H1 (cell line): ENCODE data around the gene BAG1. TPM values are rescaled to one million over a fixed set of nuclear protein-coding genes. Genes with fewer than 3 reads are reported as not detected.

Source experiments
- CHD7 ChIP-seq: fragments of 300-600 bp; sonication (generic); IDR thresholded peaks from 2 replicates; pipeline ENCODE4 v1.7.1; 2012; ENCODE audit warnings: low read length, moderate library complexity, mild to moderate bottlenecking, inconsistent platforms; ENCODE audit not compliant: insufficient replicate concordance
- SIRT6 ChIP-seq: IDR thresholded peaks from one replicate; pipeline ENCODE4 v1.7.1; 2012; ENCODE audit warnings: low read length, inconsistent platforms
- polyA plus RNA-seq, 7 experiments: library from polyadenylated mRNA; depleted of rRNA in 3 of 7; stranded (reverse) in 5 of 7; unstranded in 2 of 7; fragments of >200 nt in 5 of 7; fragments of 200-250 nt in 2 of 7; gene quantifications; 1 replicate in 5 of 7; 2 replicates in 1 of 7; 4 replicates in 1 of 7; pipeline versions ENCODE4 v1.2.1 to v1.2.3, GENCODE V29; 2011 to 2013; ENCODE audit warnings: missing spikeins in 2 of 7, mixed read lengths in 2 of 7
- total RNA-seq: library from RNA; stranded (reverse); fragmentation: NEBNext Ultra II Directional; extraction: Animal tissue kit (Norgen Biotek cat#: 25700); gene quantifications from 2 replicates; pipeline ENCODE4 v1.2.1, GENCODE V29; 2021

The BAG1 gene
- total and polyA plus RNA-seq, 2 of the 8 experiments (the other 6 are each of a cell fraction or from before 2014, with no cell fraction given), result 14.7 to 59.8 TPM

- no peak for TF ChIP-seq CHD7
- TF ChIP-seq SIRT6, result no peak
Measured at GRCh38 chr9:33244137-33244784, 20.2 kb downstream of the BAG1 start (continued).
